Liver (tissue), 9 donors: ENCODE data around the gene TUBG2. TPM values are rescaled to one million over a fixed set of nuclear protein-coding genes. Genes with fewer than 3 reads are reported as not detected.

Source experiments
- DNase-seq: peaks from one replicate; pipeline ENCODE4 v3.0.0-alpha.2; 2017; ENCODE audit warnings: low spot score
- H3K27ac ChIP-seq, 2 donors: one replicate each; pipeline ENCODE4 v1.7.0; 2013; ENCODE audit warnings: inconsistent platforms in 2 of 2, low read length in 2 of 2, control low read depth in 1 of 2, low read depth in 1 of 2, mild to moderate bottlenecking in 1 of 2
- H3K27me3 ChIP-seq, 4 donors: one replicate each; pipeline versions ENCODE4 v1.6.1 to v1.7.0; 2013; ENCODE audit warnings: low read length in 3 of 4, inconsistent platforms in 1 of 4, mild to moderate bottlenecking in 1 of 4, moderate library complexity in 1 of 4; ENCODE audit not compliant: control insufficient read depth in 4 of 4, insufficient read depth in 4 of 4
- H3K36me3 ChIP-seq, 4 donors: one replicate each; pipeline versions ENCODE4 v1.6.1 to v1.7.0; 2013; ENCODE audit warnings: low read length in 3 of 4, mild to moderate bottlenecking in 3 of 4, low read depth in 1 of 4, moderate library complexity in 1 of 4; ENCODE audit not compliant: control insufficient read depth in 4 of 4, insufficient read depth in 3 of 4
- H3K4me1 ChIP-seq, 4 donors: one replicate each; pipeline versions ENCODE4 v1.6.1 to v1.7.0; 2013; ENCODE audit warnings: low read length in 3 of 4, mild to moderate bottlenecking in 3 of 4, moderate library complexity in 1 of 4; ENCODE audit not compliant: control insufficient read depth in 4 of 4, insufficient read depth in 4 of 4
- H3K4me3 ChIP-seq, 3 donors: one replicate each; pipeline versions ENCODE4 v1.6.1 to v1.7.0; 2013; ENCODE audit warnings: low read length in 3 of 3, control low read depth in 1 of 3, low read depth in 1 of 3, mild to moderate bottlenecking in 1 of 3
- H3K9ac ChIP-seq, 2 donors: one replicate each; pipeline ENCODE4 v1.7.0; 2013; ENCODE audit warnings: low read length in 2 of 2, mild to moderate bottlenecking in 2 of 2, moderate library complexity in 2 of 2, control low read depth in 1 of 2, low read depth in 1 of 2
- H3K9me3 ChIP-seq, 4 donors: one replicate each; pipeline versions ENCODE4 v1.6.1 to v1.7.0; 2013; ENCODE audit warnings: low read length in 3 of 4; ENCODE audit not compliant: control insufficient read depth in 4 of 4
- EGR1 ChIP-seq, 2 donors: IDR thresholded peaks; 2 replicates each; pipeline ENCODE4 v1.6.1; 2016 to 2018; ENCODE audit warnings: antibody characterized with exemption in 2 of 2, low read depth in 2 of 2
- FOXA1 ChIP-seq: IDR thresholded peaks from 2 replicates; pipeline ENCODE4 v1.6.1; 2016; ENCODE audit warnings: antibody characterized with exemption
- FOXA2 ChIP-seq: IDR thresholded peaks from 2 replicates; pipeline ENCODE4 v1.6.1; 2016; ENCODE audit warnings: antibody characterized with exemption
- GABPA ChIP-seq, 2 donors: IDR thresholded peaks in 1 of 2; conservative IDR thresholded peaks in 1 of 2; 2 replicates each; pipeline ENCODE4 v1.6.1; 2016; ENCODE audit warnings: antibody characterized with exemption in 2 of 2, mild to moderate bottlenecking in 1 of 2, moderate library complexity in 1 of 2
- HNF4A ChIP-seq, 2 donors: conservative IDR thresholded peaks; 2 replicates each; pipeline ENCODE4 v1.6.1; 2016; ENCODE audit warnings: antibody characterized with exemption in 2 of 2, mild to moderate bottlenecking in 2 of 2
- JUND ChIP-seq, 2 donors: IDR thresholded peaks; 2 replicates each; pipeline ENCODE4 v1.6.1; 2016; ENCODE audit warnings: antibody characterized with exemption in 2 of 2
- NR2F2 ChIP-seq: IDR thresholded peaks from 2 replicates; pipeline ENCODE4 v1.6.1; 2016; ENCODE audit warnings: antibody characterized with exemption
- RAD21 ChIP-seq, 2 donors: IDR thresholded peaks; 2 replicates each; pipeline ENCODE4 v1.6.1; 2016; ENCODE audit warnings: antibody characterized with exemption in 2 of 2, mild to moderate bottlenecking in 2 of 2
- RXRA ChIP-seq, 2 donors: IDR thresholded peaks; 2 replicates each; pipeline ENCODE4 v1.6.1; 2017 to 2018; ENCODE audit warnings: antibody characterized with exemption in 2 of 2, mild to moderate bottlenecking in 1 of 2
- SP1 ChIP-seq: IDR thresholded peaks from 2 replicates; pipeline ENCODE4 v1.6.1; 2018; ENCODE audit warnings: antibody characterized with exemption, mild to moderate bottlenecking
- TAF1 ChIP-seq: conservative IDR thresholded peaks from 2 replicates; pipeline ENCODE4 v1.6.1; 2016; ENCODE audit warnings: antibody characterized with exemption, mild to moderate bottlenecking
- YY1 ChIP-seq: IDR thresholded peaks from 2 replicates; pipeline ENCODE4 v1.6.1; 2016; ENCODE audit warnings: antibody characterized with exemption, mild to moderate bottlenecking
- WGBS: extraction: QIAGEN DNeasy Blood & Tissue Kit; methylation state at CpG from one replicate; pipeline ENCODE4 v1.1.7; 2013; 5-methylcytosine and 5-hydroxymethylcytosine counted together
- polyA plus RNA-seq, 2 donors: library from polyadenylated mRNA; stranded (reverse) in 1 of 2; unstranded in 1 of 2; fragments of 200-250 nt in 1 of 2; fragments of >200 nt in 1 of 2; fragmentation: Nextera tagmentation in 1 of 2; extraction: Ambion mirVana in 1 of 2; gene quantifications; one replicate each; pipeline versions ENCODE4 v1.2.1 to v1.2.3, GENCODE V29; 2013 to 2015
- total RNA-seq, 2 donors: library from RNA; depleted of rRNA; stranded (reverse); fragments of >200 nt; gene quantifications; one replicate each; pipeline ENCODE4 v1.2.3, GENCODE V29; 2014
- TF ChIP-seq, protein P1 (sequence below): IDR thresholded peaks from 2 replicates; pipeline ENCODE4 v1.6.1; 2016; ENCODE audit warnings: antibody characterized with exemption
- TF ChIP-seq, protein P2 (sequence below): IDR thresholded peaks from 2 replicates; pipeline ENCODE4 v1.6.1; 2016; ENCODE audit warnings: antibody characterized with exemption
- TF ChIP-seq, protein P3 (sequence below): IDR thresholded peaks from 2 replicates; pipeline ENCODE4 v1.6.1; 2016; ENCODE audit warnings: antibody characterized with exemption
- TF ChIP-seq, protein P4 (sequence below): fragments of 150-350 bp; IDR thresholded peaks from 2 replicates; pipeline ENCODE4 v1.5.1; 2017; ENCODE audit warnings: improper control_type of control experiment, low read depth, low read length; ENCODE audit not compliant: missing input control
- TF ChIP-seq, protein P5 (sequence below): IDR thresholded peaks from 2 replicates; pipeline ENCODE4 v1.6.1; 2016; ENCODE audit warnings: antibody characterized with exemption, mild to moderate bottlenecking
- donor health status: healthy.
- donor health status: healthy.
- donor health status: healthy.
- donor health status: healthy.
- donor health status: healthy.

The TUBG2 gene
- total and polyA plus RNA-seq, 4 donors: 1.4 to 10.8 (median 5.0) TPM

DNA sequence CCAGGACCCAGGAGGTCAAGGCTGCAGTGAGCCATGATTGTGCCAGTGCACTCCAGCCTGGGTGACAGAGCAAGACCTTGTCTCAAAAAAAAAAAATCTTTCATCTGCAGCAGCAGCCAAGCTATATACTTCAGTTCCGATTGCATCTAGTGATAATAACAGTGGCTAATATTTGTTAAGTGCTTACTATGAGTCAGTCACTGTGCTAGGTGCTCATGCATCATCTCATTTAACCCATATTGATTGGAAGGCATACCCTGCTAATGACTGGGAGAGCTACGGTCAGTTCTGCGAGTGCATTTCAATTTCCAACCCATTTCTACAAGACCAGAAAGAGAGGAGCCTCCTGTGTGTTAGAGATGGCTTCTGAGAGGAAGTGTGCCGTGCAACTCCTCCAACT is 7.7 kb upstream of the TUBG2 start:
- 85% methylated on average over 4 of the region's 4 CpGs for WGBS

DNA sequence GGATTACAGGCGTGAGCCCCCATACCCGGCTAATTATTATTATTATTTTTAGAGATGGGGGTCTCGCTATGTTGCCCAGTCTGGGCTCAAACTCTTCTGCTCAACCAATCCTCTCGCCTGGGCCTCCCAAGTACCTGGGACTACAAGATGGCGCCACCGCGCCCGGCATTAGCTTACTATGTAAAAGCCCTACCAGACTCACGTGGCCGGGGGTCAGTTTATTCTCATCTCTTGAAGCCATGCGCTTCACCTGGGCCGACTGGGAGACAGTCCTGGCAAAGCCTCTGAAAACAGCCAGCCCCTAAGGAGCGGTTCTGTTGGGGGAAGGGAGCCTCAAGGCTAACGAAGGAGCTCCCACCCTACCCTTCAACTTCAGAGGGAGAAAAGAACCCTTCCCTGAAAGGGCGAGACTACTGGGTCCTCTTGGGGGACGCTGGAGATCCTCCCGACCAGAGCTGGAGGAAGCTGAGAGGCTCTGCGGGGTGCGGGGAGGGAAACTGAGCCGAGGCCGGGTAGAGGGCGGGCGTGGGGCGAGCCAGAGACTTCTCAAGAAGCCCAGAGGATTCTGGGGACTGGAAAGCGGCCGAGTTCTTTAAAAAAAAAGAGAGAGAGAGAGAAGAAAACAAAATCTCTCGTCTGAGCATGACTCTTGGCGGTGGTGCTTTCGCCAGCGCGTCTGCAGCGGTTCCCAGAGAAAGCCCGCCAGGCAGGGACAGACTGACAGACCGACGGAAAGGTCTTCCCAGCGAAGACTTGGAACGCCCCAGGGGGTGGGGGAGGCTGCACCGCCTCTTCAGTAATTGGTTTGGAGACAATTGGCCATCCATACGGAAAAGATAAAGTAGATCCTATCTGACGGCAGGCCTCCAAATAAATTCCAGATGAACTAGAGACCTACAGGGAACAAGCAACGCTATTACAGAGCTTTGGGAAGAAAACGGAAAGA is 5.6 kb upstream of the TUBG2 start:
- WGBS: 32% methylated on average over 42 of the region's 42 CpGs
- no peak overlapping the region for H3K9ac ChIP-seq
- peak overlapping the region in 1 of 3 donors; percentile 21 for H3K4me3 ChIP-seq
- TF ChIP-seq, protein P1, sequence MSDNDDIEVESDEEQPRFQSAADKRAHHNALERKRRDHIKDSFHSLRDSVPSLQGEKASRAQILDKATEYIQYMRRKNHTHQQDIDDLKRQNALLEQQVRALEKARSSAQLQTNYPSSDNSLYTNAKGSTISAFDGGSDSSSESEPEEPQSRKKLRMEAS: no peak
- TF ChIP-seq NR2F2 (no peak), YY1 (no peak), FOXA2 (no peak), RXRA (IDR thresholded peaks at IDR 0.05) (no peak), FOXA1 (no peak), RAD21 (IDR thresholded peaks at IDR 0.05) (no peak), HNF4A (conservative IDR thresholded peaks at IDR 0.05) (no peak), TAF1 (no peak)
- TF ChIP-seq, protein P2, sequence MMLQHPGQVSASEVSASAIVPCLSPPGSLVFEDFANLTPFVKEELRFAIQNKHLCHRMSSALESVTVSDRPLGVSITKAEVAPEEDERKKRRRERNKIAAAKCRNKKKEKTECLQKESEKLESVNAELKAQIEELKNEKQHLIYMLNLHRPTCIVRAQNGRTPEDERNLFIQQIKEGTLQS: no peak
- TF ChIP-seq, protein P3, sequence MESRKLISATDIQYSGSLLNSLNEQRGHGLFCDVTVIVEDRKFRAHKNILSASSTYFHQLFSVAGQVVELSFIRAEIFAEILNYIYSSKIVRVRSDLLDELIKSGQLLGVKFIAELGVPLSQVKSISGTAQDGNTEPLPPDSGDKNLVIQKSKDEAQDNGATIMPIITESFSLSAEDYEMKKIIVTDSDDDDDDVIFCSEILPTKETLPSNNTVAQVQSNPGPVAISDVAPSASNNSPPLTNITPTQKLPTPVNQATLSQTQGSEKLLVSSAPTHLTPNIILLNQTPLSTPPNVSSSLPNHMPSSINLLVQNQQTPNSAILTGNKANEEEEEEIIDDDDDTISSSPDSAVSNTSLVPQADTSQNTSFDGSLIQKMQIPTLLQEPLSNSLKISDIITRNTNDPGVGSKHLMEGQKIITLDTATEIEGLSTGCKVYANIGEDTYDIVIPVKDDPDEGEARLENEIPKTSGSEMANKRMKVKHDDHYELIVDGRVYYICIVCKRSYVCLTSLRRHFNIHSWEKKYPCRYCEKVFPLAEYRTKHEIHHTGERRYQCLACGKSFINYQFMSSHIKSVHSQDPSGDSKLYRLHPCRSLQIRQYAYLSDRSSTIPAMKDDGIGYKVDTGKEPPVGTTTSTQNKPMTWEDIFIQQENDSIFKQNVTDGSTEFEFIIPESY: no peak

More for the DNA sequence above, 7.7 kb upstream of the TUBG2 start:
- Histone ChIP-seq H3K4me1 (peaks cover 0 to 3% (median 0%) of the 10 kb centered on the region in 4 donors), H3K9me3 (no peaks in the 10 kb centered on the region), H3K36me3 (no peaks in the 10 kb centered on the region), H3K4me3 (no peak overlapping the region), H3K27ac (no peak overlapping the region), H3K9ac (no peak overlapping the region), H3K27me3 (no peaks in the 10 kb centered on the region)
- no peak for TF ChIP-seq EGR1 (IDR thresholded peaks at IDR 0.05; ENCODE audit: low read depth in 2 of 2)
- no peak for TF ChIP-seq HNF4A (conservative IDR thresholded peaks at IDR 0.05)
- no peak for TF ChIP-seq GABPA (IDR thresholded peaks at IDR 0.05 in 1 of 2, conservative IDR thresholded peaks at IDR 0.05 in 1 of 2)
- no peak for TF ChIP-seq JUND (IDR thresholded peaks at IDR 0.05)
- no peak for TF ChIP-seq SP1
- TF ChIP-seq, protein P1: no peak
- TF ChIP-seq NR2F2: no peak
- TF ChIP-seq YY1: no peak
- no peak for TF ChIP-seq FOXA1
- TF ChIP-seq RAD21 (IDR thresholded peaks at IDR 0.05): no peak
- no peak for TF ChIP-seq TAF1
- TF ChIP-seq, protein P4, sequence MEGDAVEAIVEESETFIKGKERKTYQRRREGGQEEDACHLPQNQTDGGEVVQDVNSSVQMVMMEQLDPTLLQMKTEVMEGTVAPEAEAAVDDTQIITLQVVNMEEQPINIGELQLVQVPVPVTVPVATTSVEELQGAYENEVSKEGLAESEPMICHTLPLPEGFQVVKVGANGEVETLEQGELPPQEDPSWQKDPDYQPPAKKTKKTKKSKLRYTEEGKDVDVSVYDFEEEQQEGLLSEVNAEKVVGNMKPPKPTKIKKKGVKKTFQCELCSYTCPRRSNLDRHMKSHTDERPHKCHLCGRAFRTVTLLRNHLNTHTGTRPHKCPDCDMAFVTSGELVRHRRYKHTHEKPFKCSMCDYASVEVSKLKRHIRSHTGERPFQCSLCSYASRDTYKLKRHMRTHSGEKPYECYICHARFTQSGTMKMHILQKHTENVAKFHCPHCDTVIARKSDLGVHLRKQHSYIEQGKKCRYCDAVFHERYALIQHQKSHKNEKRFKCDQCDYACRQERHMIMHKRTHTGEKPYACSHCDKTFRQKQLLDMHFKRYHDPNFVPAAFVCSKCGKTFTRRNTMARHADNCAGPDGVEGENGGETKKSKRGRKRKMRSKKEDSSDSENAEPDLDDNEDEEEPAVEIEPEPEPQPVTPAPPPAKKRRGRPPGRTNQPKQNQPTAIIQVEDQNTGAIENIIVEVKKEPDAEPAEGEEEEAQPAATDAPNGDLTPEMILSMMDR: no peak
- TF ChIP-seq, protein P5, sequence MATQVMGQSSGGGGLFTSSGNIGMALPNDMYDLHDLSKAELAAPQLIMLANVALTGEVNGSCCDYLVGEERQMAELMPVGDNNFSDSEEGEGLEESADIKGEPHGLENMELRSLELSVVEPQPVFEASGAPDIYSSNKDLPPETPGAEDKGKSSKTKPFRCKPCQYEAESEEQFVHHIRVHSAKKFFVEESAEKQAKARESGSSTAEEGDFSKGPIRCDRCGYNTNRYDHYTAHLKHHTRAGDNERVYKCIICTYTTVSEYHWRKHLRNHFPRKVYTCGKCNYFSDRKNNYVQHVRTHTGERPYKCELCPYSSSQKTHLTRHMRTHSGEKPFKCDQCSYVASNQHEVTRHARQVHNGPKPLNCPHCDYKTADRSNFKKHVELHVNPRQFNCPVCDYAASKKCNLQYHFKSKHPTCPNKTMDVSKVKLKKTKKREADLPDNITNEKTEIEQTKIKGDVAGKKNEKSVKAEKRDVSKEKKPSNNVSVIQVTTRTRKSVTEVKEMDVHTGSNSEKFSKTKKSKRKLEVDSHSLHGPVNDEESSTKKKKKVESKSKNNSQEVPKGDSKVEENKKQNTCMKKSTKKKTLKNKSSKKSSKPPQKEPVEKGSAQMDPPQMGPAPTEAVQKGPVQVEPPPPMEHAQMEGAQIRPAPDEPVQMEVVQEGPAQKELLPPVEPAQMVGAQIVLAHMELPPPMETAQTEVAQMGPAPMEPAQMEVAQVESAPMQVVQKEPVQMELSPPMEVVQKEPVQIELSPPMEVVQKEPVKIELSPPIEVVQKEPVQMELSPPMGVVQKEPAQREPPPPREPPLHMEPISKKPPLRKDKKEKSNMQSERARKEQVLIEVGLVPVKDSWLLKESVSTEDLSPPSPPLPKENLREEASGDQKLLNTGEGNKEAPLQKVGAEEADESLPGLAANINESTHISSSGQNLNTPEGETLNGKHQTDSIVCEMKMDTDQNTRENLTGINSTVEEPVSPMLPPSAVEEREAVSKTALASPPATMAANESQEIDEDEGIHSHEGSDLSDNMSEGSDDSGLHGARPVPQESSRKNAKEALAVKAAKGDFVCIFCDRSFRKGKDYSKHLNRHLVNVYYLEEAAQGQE: no peak
- no peak for DNase-seq

More for the DNA sequence above, 5.6 kb upstream of the TUBG2 start:
- Histone ChIP-seq H3K27ac (peak overlapping the region; percentile 37 to 50), H3K36me3 (no peaks in the 10 kb centered on the region), H3K4me1 (peaks cover 0 to 3% (median 0%) of the 10 kb centered on the region in 4 donors), H3K9me3 (no peaks in the 10 kb centered on the region), H3K27me3 (no peaks in the 10 kb centered on the region)
- DNase-seq: no peak
